ENCODE measurements around the gene TMEM41B.
"Not testable (repeated sequence)": the region's sequence is repeated elsewhere in the genome, so short reads cannot be mapped to it uniquely, and the experiment has no call there.

The TMEM41B gene

DNA sequence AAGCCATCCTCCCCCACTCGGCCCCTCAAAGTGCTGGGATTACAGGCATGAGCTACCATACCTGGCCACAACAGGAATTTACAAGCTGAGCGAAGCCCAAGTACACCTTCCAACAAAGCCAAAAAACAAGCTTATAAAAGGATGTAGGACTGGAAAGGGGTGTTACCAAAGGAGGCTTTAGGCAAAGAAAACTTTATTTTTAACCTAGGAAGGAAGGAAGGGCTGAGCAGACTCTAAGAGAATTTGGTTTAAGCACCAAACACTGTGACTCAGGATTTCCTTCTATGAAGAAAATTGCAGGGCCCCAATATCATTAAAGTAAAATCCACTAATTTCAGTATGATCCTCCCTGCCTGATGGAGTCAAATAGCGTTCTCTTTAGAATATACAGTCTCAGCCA lies 61.3 kb downstream of the TMEM41B start:
- no peak overlapping the region for H3K4me3 ChIP-seq (ENCODE audit: control insufficient read depth, low read depth, low read length)
- TF ChIP-seq, protein P1, sequence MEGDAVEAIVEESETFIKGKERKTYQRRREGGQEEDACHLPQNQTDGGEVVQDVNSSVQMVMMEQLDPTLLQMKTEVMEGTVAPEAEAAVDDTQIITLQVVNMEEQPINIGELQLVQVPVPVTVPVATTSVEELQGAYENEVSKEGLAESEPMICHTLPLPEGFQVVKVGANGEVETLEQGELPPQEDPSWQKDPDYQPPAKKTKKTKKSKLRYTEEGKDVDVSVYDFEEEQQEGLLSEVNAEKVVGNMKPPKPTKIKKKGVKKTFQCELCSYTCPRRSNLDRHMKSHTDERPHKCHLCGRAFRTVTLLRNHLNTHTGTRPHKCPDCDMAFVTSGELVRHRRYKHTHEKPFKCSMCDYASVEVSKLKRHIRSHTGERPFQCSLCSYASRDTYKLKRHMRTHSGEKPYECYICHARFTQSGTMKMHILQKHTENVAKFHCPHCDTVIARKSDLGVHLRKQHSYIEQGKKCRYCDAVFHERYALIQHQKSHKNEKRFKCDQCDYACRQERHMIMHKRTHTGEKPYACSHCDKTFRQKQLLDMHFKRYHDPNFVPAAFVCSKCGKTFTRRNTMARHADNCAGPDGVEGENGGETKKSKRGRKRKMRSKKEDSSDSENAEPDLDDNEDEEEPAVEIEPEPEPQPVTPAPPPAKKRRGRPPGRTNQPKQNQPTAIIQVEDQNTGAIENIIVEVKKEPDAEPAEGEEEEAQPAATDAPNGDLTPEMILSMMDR (IDR thresholded peaks at IDR 0.05; ENCODE audit: control insufficient read depth, insufficient read depth, low read depth, low read length, missing control alignments): no peak
- no peak for DNase-seq (ENCODE audit: low read depth)

- no peak overlapping the region for H3K4me3 ChIP-seq (ENCODE audit: control insufficient read depth, low read depth, low read length)
- DNase-seq (ENCODE audit: low read depth): no peak
- TF ChIP-seq, protein P1 (IDR thresholded peaks at IDR 0.05; ENCODE audit: control insufficient read depth, insufficient read depth, low read depth, low read length, missing control alignments): no peak
Observed at GRCh38 chr11:9251311-9251710, 63.1 kb downstream of the TMEM41B start.

GRCh38 chr11:9250139-9250582 lies 64.2 kb downstream of the TMEM41B start:
- TF ChIP-seq, protein P1 (IDR thresholded peaks at IDR 0.05; ENCODE audit: control insufficient read depth, insufficient read depth, low read depth, low read length, missing control alignments): no peak
- no peak for DNase-seq (ENCODE audit: low read depth)
- no peak overlapping the region for H3K4me3 ChIP-seq (ENCODE audit: control insufficient read depth, low read depth, low read length)

DNA sequence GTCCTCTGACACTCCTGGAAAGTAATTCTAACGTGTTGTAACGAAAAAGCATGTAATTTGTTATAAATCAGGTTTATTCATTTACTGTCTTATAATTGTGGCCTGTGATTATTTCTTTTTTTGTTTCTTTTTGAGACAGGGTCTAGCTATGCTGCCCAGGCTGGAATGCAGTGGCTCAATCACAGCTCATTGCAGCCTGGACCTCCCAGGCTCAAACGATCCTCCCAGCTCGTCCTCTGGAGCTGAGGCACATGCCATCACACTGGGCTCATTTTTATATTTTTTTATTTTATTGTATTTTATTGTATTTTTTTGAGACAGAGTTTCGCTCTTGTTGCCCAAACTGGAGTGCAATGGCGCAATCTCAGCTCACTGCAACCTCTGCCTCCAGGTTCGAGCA lies 65.1 kb downstream of the TMEM41B start:
- no peak for DNase-seq (ENCODE audit: low read depth)
- TF ChIP-seq, protein P1 (IDR thresholded peaks at IDR 0.05; ENCODE audit: control insufficient read depth, insufficient read depth, low read depth, low read length, missing control alignments): no peak
- H3K4me3 ChIP-seq (ENCODE audit: control insufficient read depth, low read depth, low read length): no peak overlapping the region

DNA sequence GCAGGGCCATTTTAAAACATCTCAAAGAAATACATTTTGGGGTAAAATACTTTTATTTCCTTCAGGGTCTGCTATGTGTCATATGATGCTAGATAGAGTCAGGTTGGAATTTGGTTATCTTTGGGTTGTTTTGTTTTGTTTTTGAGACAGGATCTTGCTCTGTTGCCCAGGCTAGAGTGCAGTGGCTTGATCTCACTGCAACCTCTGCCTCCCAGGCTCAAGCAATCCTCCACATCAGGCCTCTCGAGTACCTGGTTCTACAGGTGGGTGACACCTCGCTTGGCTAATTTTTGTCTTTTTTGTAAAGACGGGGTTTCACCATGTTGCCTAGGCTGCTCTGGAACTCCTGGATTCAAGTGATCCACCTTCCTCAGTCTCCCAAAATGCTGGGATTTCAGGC lies 66.5 kb downstream of the TMEM41B start:
- TF ChIP-seq, protein P1 (IDR thresholded peaks at IDR 0.05; ENCODE audit: control insufficient read depth, insufficient read depth, low read depth, low read length, missing control alignments): no peak
- no peak for DNase-seq (ENCODE audit: low read depth)
- H3K4me3 ChIP-seq (ENCODE audit: control insufficient read depth, low read depth, low read length): no peak overlapping the region

GRCh38 chr11:9236242-9236641 lies 78.2 kb downstream of the TMEM41B start:
- not testable (repeated sequence) for DNase-seq (ENCODE audit: low read depth); H3K4me3 ChIP-seq (ENCODE audit: control insufficient read depth, low read depth, low read length)

DNA sequence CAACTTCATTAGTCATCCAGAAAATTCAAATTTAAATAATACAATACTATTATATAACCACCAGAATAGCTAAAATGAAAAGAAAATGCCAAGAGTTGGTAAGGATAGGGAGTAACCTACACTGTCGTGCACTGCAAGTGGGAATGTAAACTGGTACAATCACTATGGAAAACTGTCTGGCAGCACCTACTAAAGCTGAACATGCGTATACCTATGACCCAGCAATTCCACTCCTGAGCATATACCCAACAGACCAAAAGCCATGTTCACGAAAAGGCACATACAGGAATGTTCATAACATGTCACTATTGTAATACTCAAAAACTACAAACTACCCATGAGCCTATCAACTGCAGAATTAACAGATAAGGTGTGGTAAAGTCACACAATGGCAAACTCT lies 81.9 kb downstream of the TMEM41B start:
- no peak overlapping the region for H3K4me3 ChIP-seq (ENCODE audit: control insufficient read depth, low read depth, low read length)
- TF ChIP-seq, protein P1 (IDR thresholded peaks at IDR 0.05; ENCODE audit: control insufficient read depth, insufficient read depth, low read depth, low read length, missing control alignments): no peak
- DNase-seq (ENCODE audit: low read depth): no peak

All from AG09309 (cell line).